Activated T-cell treated with anti-CD3 and anti-CD28 coated beads, Interleukin-2, amount 50 U/mL, for 4 hours (primary cell): Measurements from ENCODE around the gene DLGAP1. TPM values are rescaled to one million over a fixed set of nuclear protein-coding genes. Genes with fewer than 3 reads are reported as not detected.

Source experiments
- ATAC-seq, 2 donors: fragments of 200-7000 bp; cut with Tn5 transposase; one replicate each; pipeline ENCODE4 v1.10.0; 2021
- DNase-seq: peaks from one replicate; pipeline ENCODE4 v3.0.0-alpha.2; 2020
- H3K27me3 Mint-ChIP-seq: one replicate; pipeline ENCODE4 v1.8.0; 2021; ENCODE audit warnings: low read depth, mixed read lengths
- H3K36me3 Mint-ChIP-seq: one replicate; pipeline ENCODE4 v1.8.0; 2022; ENCODE audit warnings: mixed read lengths; ENCODE audit not compliant: insufficient read depth
- H3K4me1 Mint-ChIP-seq: one replicate; pipeline ENCODE4 v1.8.0; 2021; ENCODE audit warnings: low read depth, mixed read lengths
- H3K4me3 Mint-ChIP-seq: one replicate; pipeline ENCODE4 v1.8.0; 2021; ENCODE audit warnings: mild to moderate bottlenecking, moderate library complexity, mixed read lengths
- H3K9me3 Mint-ChIP-seq: one replicate; pipeline ENCODE4 v1.8.0; 2021; ENCODE audit warnings: mixed read lengths
- total RNA-seq, 3 donors: library from RNA; stranded (reverse); gene quantifications; one replicate each; pipeline ENCODE4 v1.2.1, GENCODE V29; 2021

Gene DLGAP1
- total RNA-seq, 3 donors from 2014 or later, result 0.16 TPM; not detected in 2

DNA sequence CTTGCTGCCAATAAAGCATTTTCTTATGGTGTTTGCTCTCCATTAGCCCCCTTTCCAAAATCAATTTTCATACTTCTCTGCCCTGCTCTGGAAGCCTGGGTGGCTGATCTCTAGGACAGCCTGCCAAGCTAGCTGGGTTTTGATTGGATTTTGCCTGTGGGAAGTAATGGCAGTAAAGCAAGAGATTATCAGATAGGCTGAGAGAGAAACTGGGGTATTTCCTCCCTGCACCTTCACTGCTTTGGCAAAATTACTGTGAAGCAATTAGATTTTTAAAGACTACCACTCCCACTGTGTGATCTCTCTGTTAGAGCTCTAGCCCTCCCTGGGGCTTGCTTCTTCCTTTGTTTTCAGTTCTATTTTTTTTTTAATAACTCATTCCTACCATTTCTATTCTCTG lies 223.8 kb downstream of the DLGAP1 start:
- H3K4me3 Mint-ChIP-seq, result no peak overlapping the region
- H3K9me3 Mint-ChIP-seq, result peaks cover 31% of the 10 kb centered on the region
- no peaks in the 10 kb centered on the region for H3K4me1 Mint-ChIP-seq
- no peaks in the 10 kb centered on the region for H3K27me3 Mint-ChIP-seq
- no peak for ATAC-seq
- no peak for DNase-seq
- no peaks in the 10 kb centered on the region for H3K36me3 Mint-ChIP-seq

DNA sequence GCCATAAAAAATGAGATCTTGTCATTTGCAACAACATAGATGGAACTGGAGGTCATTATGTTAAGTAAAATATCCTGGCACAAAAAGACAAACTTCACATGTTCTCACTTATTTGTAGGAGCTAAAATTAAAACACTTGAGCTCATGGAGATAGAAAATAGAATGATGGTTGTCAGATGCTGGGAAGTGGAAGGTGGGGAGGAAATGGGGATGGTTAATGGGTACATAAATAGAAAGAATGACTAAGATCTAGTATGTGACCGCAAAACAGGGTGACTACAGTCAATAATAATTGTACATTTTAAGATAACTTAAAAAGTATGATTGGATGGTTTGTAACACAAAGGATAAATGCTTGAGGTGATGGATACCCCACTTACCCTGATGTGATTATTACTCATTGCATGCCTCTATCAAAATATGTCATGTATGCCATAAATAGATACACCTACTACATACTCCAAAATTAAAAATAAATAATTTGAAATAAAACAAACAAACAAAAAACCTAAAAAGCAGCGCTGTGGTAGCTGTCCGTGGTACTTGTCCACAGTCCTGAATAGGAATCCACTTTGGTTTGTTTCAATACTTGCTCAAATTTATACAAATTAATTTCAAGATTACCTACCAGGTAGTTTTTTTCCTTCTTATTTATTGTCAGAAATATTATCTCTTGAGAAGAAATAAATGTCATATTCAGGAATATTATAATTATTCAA lies 224.5 kb downstream of the DLGAP1 start:
- DNase-seq (no peak), ATAC-seq (no peak)
- peaks cover 36% of the 10 kb centered on the region for H3K9me3 Mint-ChIP-seq
- H3K36me3 Mint-ChIP-seq, result no peaks in the 10 kb centered on the region
- no peaks in the 10 kb centered on the region for H3K4me1 Mint-ChIP-seq
- no peak overlapping the region for H3K4me3 Mint-ChIP-seq
- H3K27me3 Mint-ChIP-seq, result no peaks in the 10 kb centered on the region

DNA sequence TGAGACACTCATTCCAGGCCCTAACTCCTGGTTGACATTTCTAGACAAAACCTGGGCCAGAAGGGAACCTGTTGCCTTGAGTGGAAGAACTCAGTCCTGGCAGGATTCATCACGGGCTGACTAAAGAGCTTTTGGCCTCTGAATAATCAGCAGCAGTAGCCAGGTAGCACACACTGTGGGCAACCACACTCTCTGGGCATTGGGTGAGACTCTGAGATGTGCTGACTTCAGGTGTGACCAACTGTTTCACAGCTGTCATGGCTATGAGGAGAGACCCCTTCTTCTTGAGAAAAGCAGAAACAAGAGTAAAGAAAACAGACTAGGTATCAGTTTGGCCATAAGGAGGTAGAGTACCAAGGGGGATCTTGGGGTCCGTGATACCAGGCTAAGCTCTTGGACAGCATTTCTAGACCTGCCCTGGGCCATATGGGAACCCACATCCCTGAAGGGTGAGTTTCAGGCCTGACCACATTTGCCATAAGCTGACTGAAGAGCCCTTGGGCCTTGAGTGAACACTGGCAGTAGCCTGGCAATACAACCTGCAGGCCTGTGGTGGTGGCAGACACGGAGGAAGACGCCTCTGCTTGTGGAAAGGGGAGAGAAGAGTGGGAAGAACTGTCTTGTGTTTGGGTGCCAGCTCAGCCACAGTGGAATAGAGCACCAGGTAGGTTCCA lies 230.9 kb downstream of the DLGAP1 start:
- no peaks in the 10 kb centered on the region for H3K4me1 Mint-ChIP-seq
- H3K9me3 Mint-ChIP-seq, result peaks cover 34% of the 10 kb centered on the region

DNA sequence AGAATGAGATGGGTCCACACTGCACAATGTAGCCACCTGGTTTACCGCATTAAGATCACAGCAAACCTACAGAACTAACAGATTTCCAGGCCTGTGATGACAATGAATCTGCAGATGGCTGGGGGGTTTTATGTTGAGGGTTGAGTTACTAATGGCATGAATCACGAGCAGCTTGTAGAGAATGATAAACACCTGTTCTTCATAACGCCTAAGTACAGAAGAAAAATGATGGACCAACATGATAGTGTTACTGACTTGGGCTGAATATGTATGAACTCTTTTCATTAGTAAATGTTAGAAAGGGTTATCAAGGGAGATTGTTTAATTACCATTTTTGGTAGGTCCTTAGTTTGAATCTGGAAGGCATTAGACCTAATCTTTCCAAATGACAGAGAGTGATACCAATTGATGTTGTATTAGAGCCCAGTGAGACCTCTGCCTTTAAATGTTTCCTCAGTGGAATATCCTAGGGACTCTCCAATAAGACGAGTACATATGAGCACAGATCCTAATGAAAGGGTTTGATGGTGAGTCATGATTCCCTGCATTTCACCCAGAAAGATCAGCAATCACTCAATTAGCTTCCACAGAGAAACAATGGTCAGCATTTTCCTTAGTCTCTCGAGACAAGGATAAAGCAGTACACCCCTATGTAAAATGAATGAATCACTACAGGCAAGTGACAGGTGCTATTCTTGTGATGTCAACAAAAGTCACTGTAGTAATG lies 243.8 kb downstream of the DLGAP1 start:
- no peak for DNase-seq

More for the DNA sequence above, 230.9 kb downstream of the DLGAP1 start:
- H3K27me3 Mint-ChIP-seq, result no peaks in the 10 kb centered on the region
- ATAC-seq (no peak), DNase-seq (no peak)
- no peak overlapping the region for H3K4me3 Mint-ChIP-seq
- no peaks in the 10 kb centered on the region for H3K36me3 Mint-ChIP-seq

DNA sequence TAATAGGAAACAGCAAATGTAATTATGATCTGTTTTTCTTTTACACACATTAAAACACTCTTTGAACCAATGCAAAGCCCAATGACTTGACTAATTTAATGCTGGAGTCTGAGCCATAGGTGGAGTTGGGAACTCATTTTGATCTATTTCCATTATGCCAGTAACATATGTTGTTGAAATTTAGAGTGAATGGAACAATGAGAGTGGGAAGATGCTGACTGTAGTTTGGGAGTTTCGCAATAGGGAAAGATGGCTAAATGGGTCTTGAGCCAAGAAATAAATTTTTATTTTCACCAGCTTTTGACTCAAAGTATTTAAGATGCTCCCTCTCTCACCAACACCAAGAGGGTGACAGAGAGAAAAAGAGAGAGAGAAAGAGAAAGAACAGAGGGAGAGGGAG lies 246.7 kb downstream of the DLGAP1 start:
- Mint-ChIP-seq H3K9me3 (peaks cover 8% of the 10 kb centered on the region), H3K36me3 (no peaks in the 10 kb centered on the region), H3K4me1 (no peaks in the 10 kb centered on the region), H3K27me3 (no peaks in the 10 kb centered on the region), H3K4me3 (no peak overlapping the region)
- DNase-seq (no peak), ATAC-seq (no peak)

More for the DNA sequence above, 243.8 kb downstream of the DLGAP1 start:
- H3K27me3 Mint-ChIP-seq, result no peaks in the 10 kb centered on the region
- H3K9me3 Mint-ChIP-seq, result peaks cover 8% of the 10 kb centered on the region
- H3K36me3 Mint-ChIP-seq, result no peaks in the 10 kb centered on the region
- no peak overlapping the region for H3K4me3 Mint-ChIP-seq
- no peaks in the 10 kb centered on the region for H3K4me1 Mint-ChIP-seq
- no peak for ATAC-seq

DNA sequence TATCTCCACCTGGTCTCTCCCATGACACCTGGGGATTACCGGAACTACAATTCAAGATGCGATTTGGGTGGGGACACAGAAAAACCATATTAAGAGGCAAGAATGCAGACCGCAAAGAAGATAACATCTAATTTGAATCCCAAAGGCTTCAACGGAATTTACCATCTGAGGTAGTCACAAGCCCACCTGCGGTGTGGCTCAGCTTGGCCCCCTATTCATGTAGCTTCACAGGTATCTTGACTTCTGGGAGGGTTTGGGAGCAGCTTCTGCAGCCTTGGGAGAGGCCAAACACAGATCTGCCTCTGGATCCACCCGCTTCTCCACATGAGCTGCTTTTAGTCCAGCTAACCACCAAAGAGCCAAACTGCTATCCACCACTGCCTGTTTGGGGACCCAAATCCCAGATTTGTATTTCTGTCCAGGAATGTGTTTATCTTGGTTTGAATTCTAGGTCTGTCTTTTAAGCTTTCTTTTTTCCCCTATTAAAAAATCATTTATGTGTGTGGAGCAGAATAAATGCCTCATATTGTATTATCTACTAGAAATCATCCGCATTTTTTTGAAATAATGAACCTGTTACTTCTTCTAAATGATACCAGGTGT lies 247.6 kb downstream of the DLGAP1 start:
- ATAC-seq, result no peak
- no peak overlapping the region for H3K4me3 Mint-ChIP-seq
- H3K27me3 Mint-ChIP-seq, result no peaks in the 10 kb centered on the region
- H3K9me3 Mint-ChIP-seq, result peaks cover 10% of the 10 kb centered on the region
- H3K36me3 Mint-ChIP-seq, result no peaks in the 10 kb centered on the region
- no peaks in the 10 kb centered on the region for H3K4me1 Mint-ChIP-seq
- no peak for DNase-seq

DNA sequence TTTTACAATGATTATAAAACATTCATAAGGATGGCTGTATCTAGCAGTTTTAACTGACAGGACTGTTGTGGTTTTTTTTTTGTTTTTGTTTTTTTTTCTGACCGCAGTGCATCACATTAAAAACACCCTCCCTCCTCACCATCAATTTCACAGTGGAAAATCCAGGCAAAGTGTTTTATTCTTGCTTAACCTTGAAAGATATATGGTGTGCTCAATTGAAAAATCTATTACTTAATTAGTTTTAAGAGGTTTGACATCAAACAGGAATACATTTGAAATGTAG lies 250.7 kb downstream of the DLGAP1 start:
- no peaks in the 10 kb centered on the region for H3K27me3 Mint-ChIP-seq
- no peak overlapping the region for H3K4me3 Mint-ChIP-seq
- no peaks in the 10 kb centered on the region for H3K4me1 Mint-ChIP-seq
- no peaks in the 10 kb centered on the region for H3K36me3 Mint-ChIP-seq
- DNase-seq (no peak), ATAC-seq (no peak)
- H3K9me3 Mint-ChIP-seq, result peaks cover 7% of the 10 kb centered on the region

DNA sequence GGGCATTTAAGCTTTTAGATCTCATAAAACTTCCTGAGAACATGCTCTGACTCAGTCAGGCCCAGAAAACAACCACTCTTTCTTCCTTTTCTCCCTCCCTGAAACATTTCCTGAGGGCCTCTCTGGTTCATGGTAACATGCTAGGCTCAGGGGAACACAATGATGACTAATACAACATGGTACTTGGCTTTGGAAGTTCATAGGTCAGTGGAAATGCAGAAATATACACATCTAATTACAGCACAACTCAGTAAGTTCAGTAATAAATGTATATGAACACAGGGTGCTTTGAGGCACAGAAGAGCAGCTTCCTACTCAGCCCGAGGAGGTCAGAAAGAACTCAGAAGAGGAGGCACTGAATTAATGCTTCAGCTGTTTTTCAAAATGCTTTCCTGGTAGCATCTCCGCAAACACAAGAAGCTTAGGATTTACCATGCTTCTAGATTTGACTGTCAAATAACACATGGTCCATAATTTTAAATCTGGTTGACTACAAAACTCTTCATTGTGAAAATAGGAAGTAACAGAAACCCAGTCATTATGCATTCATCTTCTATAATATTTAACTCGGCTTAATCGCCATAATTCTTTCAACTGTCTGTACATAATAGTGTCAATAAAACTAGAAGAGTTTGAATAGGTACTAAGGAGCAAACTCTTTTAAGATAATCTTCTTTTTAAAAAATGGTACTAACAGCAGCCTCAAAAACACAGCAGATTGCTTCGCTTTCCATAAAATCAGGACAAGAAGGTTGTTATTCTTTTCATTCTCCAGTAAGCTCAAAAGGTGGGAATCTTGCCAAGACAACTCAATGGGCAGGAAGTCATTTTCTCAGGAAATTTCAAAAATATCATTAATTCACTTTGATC lies 251.3 kb downstream of the DLGAP1 start:
- Mint-ChIP-seq H3K4me1 (no peaks in the 10 kb centered on the region), H3K27me3 (no peaks in the 10 kb centered on the region), H3K9me3 (peaks cover 7% of the 10 kb centered on the region), H3K4me3 (no peak overlapping the region), H3K36me3 (no peaks in the 10 kb centered on the region)
- DNase-seq (no peak), ATAC-seq (no peak)

DNA sequence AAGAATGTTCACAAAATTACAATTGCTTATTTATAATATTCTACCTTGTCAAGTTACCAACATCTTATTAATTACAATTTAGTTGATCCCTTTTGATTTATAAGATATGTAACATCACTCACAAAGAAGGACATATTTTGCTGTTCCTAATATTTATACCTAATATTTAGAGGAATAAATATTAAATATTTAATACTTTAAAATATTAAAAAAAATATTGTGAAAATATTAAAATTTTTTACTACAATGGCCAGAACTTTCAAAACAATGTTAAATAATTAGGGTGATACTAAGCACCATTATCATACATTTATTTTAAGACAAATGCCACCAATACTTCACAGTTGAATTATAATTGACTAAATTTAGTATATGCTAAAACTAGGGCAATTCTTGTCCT lies 254.7 kb downstream of the DLGAP1 start:
- peaks cover 8% of the 10 kb centered on the region for H3K9me3 Mint-ChIP-seq
- no peaks in the 10 kb centered on the region for H3K36me3 Mint-ChIP-seq

DNA sequence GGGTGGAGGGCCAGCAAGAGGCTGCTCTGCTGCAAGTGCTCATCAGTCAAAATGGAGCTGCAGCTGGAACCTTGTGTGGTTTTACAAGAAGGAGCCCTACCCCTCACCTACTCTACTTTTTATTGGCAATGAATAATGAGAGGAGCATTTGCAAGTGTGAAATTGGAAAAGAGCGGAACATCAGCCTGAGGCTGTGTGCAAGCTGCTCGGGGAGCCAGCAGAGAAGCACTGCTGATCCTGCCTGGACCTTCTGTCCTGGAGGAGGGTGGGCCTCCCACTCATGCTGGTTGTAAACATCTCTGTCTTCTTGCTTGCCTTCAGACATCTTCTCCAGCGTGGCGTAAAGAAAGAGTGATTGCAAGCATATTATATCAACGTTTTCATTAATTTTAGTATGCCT lies 256.2 kb downstream of the DLGAP1 start:
- no peak overlapping the region for H3K4me3 Mint-ChIP-seq
- DNase-seq (no peak), ATAC-seq (no peak)
- H3K36me3 Mint-ChIP-seq, result no peaks in the 10 kb centered on the region
- no peaks in the 10 kb centered on the region for H3K4me1 Mint-ChIP-seq
- H3K9me3 Mint-ChIP-seq, result peaks cover 8% of the 10 kb centered on the region
- H3K27me3 Mint-ChIP-seq, result no peaks in the 10 kb centered on the region

More for the DNA sequence above, 254.7 kb downstream of the DLGAP1 start:
- ATAC-seq (no peak), DNase-seq (no peak)
- Mint-ChIP-seq H3K4me1 (no peaks in the 10 kb centered on the region), H3K4me3 (no peak overlapping the region), H3K27me3 (no peaks in the 10 kb centered on the region)

DNA sequence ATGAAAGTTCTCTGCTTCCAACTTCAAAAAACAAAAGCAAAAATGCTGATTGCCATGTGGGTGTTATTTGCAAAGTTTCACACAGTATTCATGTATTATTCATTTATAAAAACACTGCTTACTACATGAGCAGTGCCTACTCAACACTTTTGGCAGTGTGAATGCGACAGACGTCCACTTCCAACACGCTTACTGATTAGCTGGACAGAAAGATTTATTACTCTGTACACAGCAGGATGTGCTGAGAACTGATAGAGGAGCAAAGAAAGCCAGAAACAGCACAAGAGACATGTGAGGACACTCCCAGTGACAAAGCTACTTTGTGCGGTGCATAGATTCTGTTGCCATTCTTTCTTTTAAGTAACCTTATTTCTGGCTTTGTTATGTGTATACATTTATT lies 258.8 kb downstream of the DLGAP1 start:
- Mint-ChIP-seq H3K9me3 (peaks cover 4% of the 10 kb centered on the region), H3K36me3 (no peaks in the 10 kb centered on the region), H3K4me1 (no peaks in the 10 kb centered on the region), H3K4me3 (no peak overlapping the region), H3K27me3 (no peaks in the 10 kb centered on the region)
- no peak for DNase-seq
- no peak for ATAC-seq

DNA sequence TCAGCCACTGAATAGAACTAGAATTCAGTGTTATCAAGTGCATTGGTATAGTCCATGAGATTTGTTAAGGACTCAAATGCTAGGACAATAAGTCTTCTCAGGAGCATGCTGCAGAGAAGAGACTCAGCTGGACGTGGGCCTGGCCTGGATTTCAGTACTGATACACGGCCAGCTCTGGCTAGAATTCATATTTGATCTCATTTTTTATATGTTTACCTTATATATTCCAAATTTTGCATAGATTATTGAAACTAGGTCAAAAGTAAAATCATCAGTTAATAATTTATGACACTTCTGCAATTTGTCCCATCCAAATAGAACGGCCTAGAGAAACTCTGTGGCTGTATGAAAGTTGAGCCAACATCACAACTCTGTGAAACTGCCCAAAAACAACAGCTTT lies 262.0 kb downstream of the DLGAP1 start:
- Mint-ChIP-seq H3K9me3 (peaks cover 4% of the 10 kb centered on the region), H3K4me1 (no peaks in the 10 kb centered on the region), H3K36me3 (no peaks in the 10 kb centered on the region), H3K4me3 (no peak overlapping the region), H3K27me3 (no peaks in the 10 kb centered on the region)
- ATAC-seq, result no peak
- DNase-seq, result no peak

DNA sequence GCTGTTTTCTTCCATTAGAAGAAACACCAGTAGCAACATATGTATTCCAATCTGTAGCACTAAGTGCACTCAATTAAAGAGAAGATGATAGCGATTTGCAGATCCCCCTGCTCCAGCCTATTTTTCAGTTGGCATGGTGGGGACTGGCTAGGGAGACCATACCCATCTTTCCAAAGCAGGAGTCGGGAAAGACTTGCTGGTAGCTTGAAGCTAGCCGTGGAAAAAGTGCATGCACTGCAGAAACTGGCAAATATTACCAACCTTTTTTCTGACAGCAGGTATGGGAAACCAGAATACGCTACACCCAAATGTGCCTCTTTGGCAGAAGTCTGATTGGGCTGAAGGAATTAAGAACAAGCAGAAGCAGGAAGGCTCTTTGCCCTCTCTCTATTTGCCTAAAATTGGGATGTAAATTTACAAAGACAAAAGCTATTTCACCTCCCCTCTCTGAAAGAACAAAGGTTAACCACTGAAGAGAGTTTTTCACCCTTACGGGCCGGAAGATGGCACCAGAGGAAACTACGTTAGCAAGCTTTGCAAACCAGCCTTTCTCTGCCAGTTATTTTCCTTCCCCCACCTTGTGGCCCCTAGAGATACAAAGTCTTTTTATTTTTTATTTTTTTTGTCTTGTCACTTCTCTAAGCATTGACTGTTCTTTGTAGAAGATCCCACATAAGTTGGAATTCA lies 273.1 kb downstream of the DLGAP1 start:
- H3K9me3 Mint-ChIP-seq, result peaks cover 6% of the 10 kb centered on the region
- no peak overlapping the region for H3K4me3 Mint-ChIP-seq
- DNase-seq, result no peak
- no peaks in the 10 kb centered on the region for H3K4me1 Mint-ChIP-seq
- no peaks in the 10 kb centered on the region for H3K36me3 Mint-ChIP-seq
- no peak for ATAC-seq
- no peaks in the 10 kb centered on the region for H3K27me3 Mint-ChIP-seq
